Epidermal melanocyte (primary cell): Measurements from ENCODE around the gene ZNF443.
"Not testable (repeated sequence)": the region's sequence is repeated elsewhere in the genome, so short reads cannot be mapped to it uniquely, and the experiment has no call there.

ENCODE experiments used
- DNase-seq: peaks from one replicate; pipeline ENCODE4 v3.0.0; 2011; ENCODE audit warnings: low spot score; ENCODE audit not compliant: insufficient read length

Gene ZNF443

GRCh38 chr19:12417273-12417672 is 23.5 kb downstream of the ZNF443 start:
- DNase-seq: not testable (repeated sequence)

- no peak for DNase-seq
These were observed 28.9 kb downstream of the ZNF443 start for GRCh38 chr19:12411893-12412292.

GRCh38 chr19:12400633-12401502 is 40.0 kb downstream of the ZNF443 start, which contains the start of gene ZNF799:
TSS of gene ZNF799 (minus strand) at chr19:12401271. CDS start at chr19:12401070, 201 bp downstream.
- DNase-seq: peak; percentile 52

GRCh38 chr19:12399901-12400632 is 40.8 kb downstream of the ZNF443 start:
- DNase-seq: not testable (repeated sequence)

GRCh38 chr19:12391148-12391547 is 49.7 kb downstream of the ZNF443 start:
- not testable (repeated sequence) for DNase-seq

- not testable (repeated sequence) for DNase-seq
These were observed 54.5 kb downstream of the ZNF443 start for GRCh38 chr19:12386365-12386764.

GRCh38 chr19:12380444-12380737 is 60.4 kb downstream of the ZNF443 start:
- DNase-seq: no peak

GRCh38 chr19:12379732-12380443 is 60.9 kb downstream of the ZNF443 start:
- no peak for DNase-seq
